Tibial nerve (tissue), 4 donors: ENCODE measurements around the gene PLCG2. TPM values are rescaled to one million over a fixed set of nuclear protein-coding genes. Genes with fewer than 3 reads are reported as not detected.
"Not testable (repeated sequence)": the region's sequence is repeated elsewhere in the genome, so short reads cannot be mapped to it uniquely, and the experiment has no call there.

ENCODE experiments used
- DNase-seq, 2 donors: peaks; one replicate each; pipeline ENCODE4 v3.0.0-alpha.2; 2019; ENCODE audit warnings: low spot score in 2 of 2
- H3K27ac ChIP-seq, 4 donors: fragments of 200-600 bp; sonication (generic) in 3 of 4; one replicate each; pipeline ENCODE4 v1.5.1; 2017 to 2019; ENCODE audit warnings: mild to moderate bottlenecking in 1 of 4
- H3K27me3 ChIP-seq, 2 donors: fragments of 200-600 bp; sonication (generic) in 1 of 2; one replicate each; pipeline versions ENCODE4 v1.5.1 to v1.6.0; 2017 to 2019
- H3K36me3 ChIP-seq, 3 donors: fragments of 200-600 bp; sonication (generic); one replicate each; pipeline ENCODE4 v1.5.1; 2018 to 2019
- H3K4me1 ChIP-seq, 4 donors: fragments of 200-600 bp; sonication (generic) in 3 of 4; one replicate each; pipeline ENCODE4 v1.5.1; 2017 to 2019
- H3K4me3 ChIP-seq, 4 donors: fragments of 200-600 bp; sonication (generic) in 3 of 4; one replicate each; pipeline ENCODE4 v1.5.1; 2017 to 2019; ENCODE audit warnings: mild to moderate bottlenecking in 1 of 4, moderate library complexity in 1 of 4
- H3K9me3 ChIP-seq, 4 donors: fragments of 200-600 bp; sonication (generic) in 3 of 4; one replicate each; pipeline ENCODE4 v1.5.1; 2017 to 2019
- EP300 ChIP-seq, 2 donors: sonication (generic); formaldehyde crosslinking; IDR thresholded peaks; one replicate each; pipeline ENCODE4 v1.6.1; 2017; ENCODE audit warnings: antibody characterized with exemption in 2 of 2, mild to moderate bottlenecking in 1 of 2
- POLR2A ChIP-seq, 2 donors: fragments of 450-650 bp; IDR thresholded peaks; one replicate each; pipeline ENCODE4 v1.6.1; 2017; ENCODE audit warnings: antibody characterized with exemption in 2 of 2, mild to moderate bottlenecking in 2 of 2, moderate library complexity in 2 of 2
- WGBS, 2 donors: methylation state at CpG; one replicate each; pipeline ENCODE4 v1.1.5; 2018; 5-methylcytosine and 5-hydroxymethylcytosine counted together
- total RNA-seq, 4 donors: library from RNA; depleted of rRNA; stranded (reverse); fragments of >200 nt; gene quantifications; one replicate each; pipeline ENCODE4 v1.1.0, GENCODE V29; 2016
- TF ChIP-seq, protein P1 (sequence below), 5 experiments: fragments of 200-600 bp in 3 of 5; fragments of 450-650 bp in 2 of 5; sonication (generic) in 3 of 5; IDR thresholded peaks; one replicate each; pipeline ENCODE4 v1.5.1; 2016 to 2019; ENCODE audit warnings: antibody characterized with exemption in 5 of 5, mild to moderate bottlenecking in 3 of 5, moderate library complexity in 2 of 5

PLCG2 gene
- total RNA-seq, 4 donors from 2014 or later, result 13.0 to 28.5 (median 18.9) TPM

DNA sequence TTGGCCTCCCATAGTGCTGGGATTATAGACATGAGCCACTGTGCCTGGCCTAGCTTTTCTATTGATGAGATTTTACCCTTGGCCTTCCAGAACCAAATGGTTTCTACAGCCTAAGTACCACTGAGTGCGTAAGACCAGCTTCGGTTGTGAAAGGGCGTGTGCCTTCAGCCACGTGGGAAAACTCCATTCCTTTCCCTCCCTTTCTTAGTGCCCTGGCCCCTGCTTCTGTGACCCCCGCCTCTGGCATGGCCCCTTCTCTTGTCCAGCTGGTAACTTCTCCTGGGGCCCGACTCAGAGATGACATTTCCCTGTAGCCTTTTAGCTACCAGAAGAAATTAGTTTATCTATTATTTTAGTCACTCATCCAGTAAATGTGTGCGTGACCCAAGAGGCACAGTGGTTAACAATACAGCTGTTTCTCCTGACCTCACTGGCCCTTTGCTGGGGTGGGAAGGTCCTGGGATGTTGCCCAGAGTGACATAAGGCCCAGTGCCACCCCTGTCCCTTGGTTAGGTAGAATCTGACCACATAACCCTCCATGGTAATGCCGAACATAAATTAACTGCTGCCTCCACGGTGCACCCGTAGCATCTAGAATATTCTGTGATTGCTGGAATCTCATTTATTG, 97.3 kb downstream of the PLCG2 start:
- no peak for DNase-seq
- Histone ChIP-seq H3K27ac (no peak overlapping the region), H3K36me3 (no peaks in the 10 kb centered on the region), H3K4me1 (peaks cover 0 to 8% (median 0%) of the 10 kb centered on the region in 4 donors), H3K27me3 (no peaks in the 10 kb centered on the region), H3K9me3 (no peaks in the 10 kb centered on the region), H3K4me3 (no peak overlapping the region)
- TF ChIP-seq, protein P1, sequence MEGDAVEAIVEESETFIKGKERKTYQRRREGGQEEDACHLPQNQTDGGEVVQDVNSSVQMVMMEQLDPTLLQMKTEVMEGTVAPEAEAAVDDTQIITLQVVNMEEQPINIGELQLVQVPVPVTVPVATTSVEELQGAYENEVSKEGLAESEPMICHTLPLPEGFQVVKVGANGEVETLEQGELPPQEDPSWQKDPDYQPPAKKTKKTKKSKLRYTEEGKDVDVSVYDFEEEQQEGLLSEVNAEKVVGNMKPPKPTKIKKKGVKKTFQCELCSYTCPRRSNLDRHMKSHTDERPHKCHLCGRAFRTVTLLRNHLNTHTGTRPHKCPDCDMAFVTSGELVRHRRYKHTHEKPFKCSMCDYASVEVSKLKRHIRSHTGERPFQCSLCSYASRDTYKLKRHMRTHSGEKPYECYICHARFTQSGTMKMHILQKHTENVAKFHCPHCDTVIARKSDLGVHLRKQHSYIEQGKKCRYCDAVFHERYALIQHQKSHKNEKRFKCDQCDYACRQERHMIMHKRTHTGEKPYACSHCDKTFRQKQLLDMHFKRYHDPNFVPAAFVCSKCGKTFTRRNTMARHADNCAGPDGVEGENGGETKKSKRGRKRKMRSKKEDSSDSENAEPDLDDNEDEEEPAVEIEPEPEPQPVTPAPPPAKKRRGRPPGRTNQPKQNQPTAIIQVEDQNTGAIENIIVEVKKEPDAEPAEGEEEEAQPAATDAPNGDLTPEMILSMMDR (IDR thresholded peaks at IDR 0.05), result no peak
- TF ChIP-seq EP300 (IDR thresholded peaks at IDR 0.05), result no peak
- no peak for TF ChIP-seq POLR2A (IDR thresholded peaks at IDR 0.05)
- WGBS, 2 donors, result 66 to 69% methylated on average over 10 of the region's 10 CpGs

DNA sequence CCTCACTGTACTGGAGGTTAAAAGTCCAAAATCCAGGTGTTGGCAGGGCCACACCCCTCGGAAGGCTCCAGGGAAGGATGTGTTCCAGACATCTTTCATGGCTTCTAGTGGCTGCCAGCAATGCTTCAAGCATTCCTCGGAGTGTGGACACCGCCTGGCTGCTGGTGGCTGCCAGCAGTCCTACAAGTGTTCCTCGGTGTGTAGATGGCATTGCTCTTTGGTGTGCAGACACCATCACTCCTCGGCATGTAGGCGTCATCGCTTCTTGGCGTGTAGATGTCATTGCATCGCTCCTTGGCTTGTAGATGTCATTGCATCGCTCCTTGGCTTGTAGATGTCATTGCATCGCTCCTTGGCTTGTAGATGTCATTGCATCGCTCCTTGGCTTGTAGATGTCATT, 98.4 kb downstream of the PLCG2 start:
- WGBS, 2 donors, result 92 to 95% methylated on average over 12 of the region's 12 CpGs
- H3K36me3 ChIP-seq, H3K27ac ChIP-seq, H3K4me3 ChIP-seq, H3K27me3 ChIP-seq, DNase-seq, H3K9me3 ChIP-seq, H3K4me1 ChIP-seq: not testable (repeated sequence)

DNA sequence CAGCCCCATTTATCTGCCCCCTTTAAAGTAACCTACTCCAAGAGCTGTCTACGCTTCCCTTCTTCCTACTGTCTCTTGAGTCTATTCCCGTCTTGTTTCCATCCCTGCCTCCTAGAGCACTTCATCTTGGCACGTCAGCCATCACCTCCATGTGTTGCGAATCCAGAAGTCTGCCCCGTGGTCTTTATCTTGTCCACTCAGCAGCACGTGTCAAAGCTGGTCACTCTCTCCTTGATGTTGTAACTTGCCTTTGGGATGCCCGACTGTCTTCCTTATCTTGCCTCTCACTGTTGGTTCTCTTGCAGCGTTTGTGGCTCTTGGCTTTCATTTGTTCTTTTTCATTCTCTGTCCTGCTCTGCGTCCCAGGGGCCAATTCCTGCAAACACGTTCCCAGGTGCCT, 99.4 kb downstream of the PLCG2 start:
- Histone ChIP-seq H3K27me3 (no peaks in the 10 kb centered on the region), H3K9me3 (no peaks in the 10 kb centered on the region), H3K4me3 (no peak overlapping the region), H3K27ac (no peak overlapping the region), H3K4me1 (peaks cover 0 to 8% (median 0%) of the 10 kb centered on the region in 4 donors), H3K36me3 (no peaks in the 10 kb centered on the region)
- no peak for DNase-seq
- TF ChIP-seq POLR2A (IDR thresholded peaks at IDR 0.05) (no peak), EP300 (IDR thresholded peaks at IDR 0.05) (no peak)
- TF ChIP-seq, protein P1 (IDR thresholded peaks at IDR 0.05), result no peak
- WGBS, 2 donors, result 84 to 86% methylated on average over 10 of the region's 10 CpGs

DNA sequence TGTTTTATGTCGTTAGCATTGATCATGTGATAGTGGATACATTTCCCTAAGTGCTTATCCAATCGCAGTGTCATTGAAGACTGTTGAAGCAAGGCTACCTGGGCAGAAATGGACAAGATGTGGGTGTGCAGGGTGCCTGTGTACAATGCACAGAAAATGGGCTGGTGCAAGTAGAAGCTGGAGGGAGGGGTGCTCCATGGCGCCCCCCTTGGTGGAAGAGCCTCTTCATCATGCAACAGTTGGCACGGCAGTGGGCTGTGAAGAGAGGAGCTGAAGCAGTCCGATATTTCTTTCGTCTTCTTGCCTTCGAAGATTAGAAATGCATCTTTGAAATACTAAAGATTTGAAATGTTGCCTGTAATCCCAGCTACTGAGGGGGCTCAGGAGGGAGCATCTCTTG, 100.5 kb downstream of the PLCG2 start:
- H3K4me3 ChIP-seq, result no peak overlapping the region
- H3K27ac ChIP-seq, result no peak overlapping the region
- no peaks in the 10 kb centered on the region for H3K27me3 ChIP-seq
- no peaks in the 10 kb centered on the region for H3K4me1 ChIP-seq
- H3K9me3 ChIP-seq, result no peaks in the 10 kb centered on the region
- 65 to 86% methylated on average over 7 of the region's 7 CpGs for WGBS, 2 donors
- H3K36me3 ChIP-seq, result no peaks in the 10 kb centered on the region
- TF ChIP-seq, protein P1 (IDR thresholded peaks at IDR 0.05), result no peak
- no peak for DNase-seq

DNA sequence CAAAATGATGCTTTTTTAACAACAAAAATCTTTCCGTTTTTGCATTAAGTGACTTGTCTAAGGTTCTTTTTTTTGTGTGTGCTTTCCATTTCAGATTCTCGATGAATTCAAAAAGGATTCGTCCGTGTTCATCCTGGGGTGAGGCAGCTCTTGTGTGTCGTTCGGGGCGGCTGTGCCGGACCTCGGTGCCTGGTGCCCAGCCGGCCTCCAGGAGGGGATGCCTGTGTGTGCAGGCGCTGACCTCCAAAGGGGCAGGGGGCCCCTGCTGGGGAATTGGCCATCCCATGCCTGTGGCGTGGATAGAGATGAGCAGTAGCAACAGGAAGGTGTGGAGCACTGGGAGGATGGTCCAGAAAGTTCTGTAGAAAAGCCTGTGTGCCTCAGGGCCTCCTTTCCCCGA, 101.7 kb downstream of the PLCG2 start:
- Histone ChIP-seq H3K9me3 (no peaks in the 10 kb centered on the region), H3K27me3 (no peaks in the 10 kb centered on the region), H3K4me1 (no peaks in the 10 kb centered on the region), H3K4me3 (no peak overlapping the region), H3K27ac (no peak overlapping the region), H3K36me3 (no peaks in the 10 kb centered on the region)
- TF ChIP-seq EP300 (IDR thresholded peaks at IDR 0.05) (no peak), POLR2A (IDR thresholded peaks at IDR 0.05) (no peak)
- TF ChIP-seq, protein P1 (IDR thresholded peaks at IDR 0.05), result no peak
- no peak for DNase-seq
- 70 to 73% methylated on average over 13 of the region's 13 CpGs for WGBS, 2 donors

DNA sequence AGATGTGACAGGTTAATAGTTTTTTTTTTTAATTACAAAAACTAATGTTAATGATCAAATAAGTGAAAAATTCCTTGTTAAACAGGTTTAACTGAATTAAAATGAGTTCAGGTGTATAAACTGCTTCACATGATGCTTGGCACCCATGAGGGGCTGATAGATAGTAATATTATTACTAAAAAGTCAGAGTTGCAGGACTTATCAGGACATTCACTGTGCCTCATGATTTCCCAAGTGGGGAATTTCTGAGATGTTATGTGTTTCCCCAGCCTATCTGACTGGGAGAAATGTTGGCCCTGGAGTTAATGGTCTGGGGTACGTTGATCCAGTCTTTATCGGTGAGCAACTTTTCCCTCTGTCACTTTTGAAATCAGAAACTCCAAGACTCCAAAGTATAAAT, 102.1 kb downstream of the PLCG2 start:
- Histone ChIP-seq H3K27ac (no peak overlapping the region), H3K4me3 (no peak overlapping the region), H3K27me3 (no peaks in the 10 kb centered on the region), H3K9me3 (no peaks in the 10 kb centered on the region), H3K4me1 (no peaks in the 10 kb centered on the region), H3K36me3 (no peaks in the 10 kb centered on the region)
- no peak for TF ChIP-seq EP300 (IDR thresholded peaks at IDR 0.05)
- TF ChIP-seq, protein P1 (IDR thresholded peaks at IDR 0.05), result no peak
- 84 to 95% methylated on average over 2 of the region's 2 CpGs for WGBS, 2 donors
- DNase-seq, result no peak
